Liver (tissue), 9 donors: Measurements from ENCODE around the gene SOX18. TPM values are rescaled to one million over a fixed set of nuclear protein-coding genes. Genes with fewer than 3 reads are reported as not detected.

Source experiments
- DNase-seq: peaks from one replicate; pipeline ENCODE4 v3.0.0-alpha.2; 2017; ENCODE audit warnings: low spot score
- H3K27ac ChIP-seq, 2 donors: one replicate each; pipeline ENCODE4 v1.7.0; 2013; ENCODE audit warnings: inconsistent platforms in 2 of 2, low read length in 2 of 2, control low read depth in 1 of 2, low read depth in 1 of 2, mild to moderate bottlenecking in 1 of 2
- H3K27me3 ChIP-seq, 4 donors: one replicate each; pipeline versions ENCODE4 v1.6.1 to v1.7.0; 2013; ENCODE audit warnings: low read length in 3 of 4, inconsistent platforms in 1 of 4, mild to moderate bottlenecking in 1 of 4, moderate library complexity in 1 of 4; ENCODE audit not compliant: control insufficient read depth in 4 of 4, insufficient read depth in 4 of 4
- H3K36me3 ChIP-seq, 4 donors: one replicate each; pipeline versions ENCODE4 v1.6.1 to v1.7.0; 2013; ENCODE audit warnings: low read length in 3 of 4, mild to moderate bottlenecking in 3 of 4, low read depth in 1 of 4, moderate library complexity in 1 of 4; ENCODE audit not compliant: control insufficient read depth in 4 of 4, insufficient read depth in 3 of 4
- H3K4me1 ChIP-seq, 4 donors: one replicate each; pipeline versions ENCODE4 v1.6.1 to v1.7.0; 2013; ENCODE audit warnings: low read length in 3 of 4, mild to moderate bottlenecking in 3 of 4, moderate library complexity in 1 of 4; ENCODE audit not compliant: control insufficient read depth in 4 of 4, insufficient read depth in 4 of 4
- H3K4me3 ChIP-seq, 3 donors: one replicate each; pipeline versions ENCODE4 v1.6.1 to v1.7.0; 2013; ENCODE audit warnings: low read length in 3 of 3, control low read depth in 1 of 3, low read depth in 1 of 3, mild to moderate bottlenecking in 1 of 3
- H3K9ac ChIP-seq, 2 donors: one replicate each; pipeline ENCODE4 v1.7.0; 2013; ENCODE audit warnings: low read length in 2 of 2, mild to moderate bottlenecking in 2 of 2, moderate library complexity in 2 of 2, control low read depth in 1 of 2, low read depth in 1 of 2
- H3K9me3 ChIP-seq, 4 donors: one replicate each; pipeline versions ENCODE4 v1.6.1 to v1.7.0; 2013; ENCODE audit warnings: low read length in 3 of 4; ENCODE audit not compliant: control insufficient read depth in 4 of 4
- EGR1 ChIP-seq, 2 donors: IDR thresholded peaks; 2 replicates each; pipeline ENCODE4 v1.6.1; 2016 to 2018; ENCODE audit warnings: antibody characterized with exemption in 2 of 2, low read depth in 2 of 2
- FOXA1 ChIP-seq: IDR thresholded peaks from 2 replicates; pipeline ENCODE4 v1.6.1; 2016; ENCODE audit warnings: antibody characterized with exemption
- FOXA2 ChIP-seq: IDR thresholded peaks from 2 replicates; pipeline ENCODE4 v1.6.1; 2016; ENCODE audit warnings: antibody characterized with exemption
- GABPA ChIP-seq, 2 donors: IDR thresholded peaks in 1 of 2; conservative IDR thresholded peaks in 1 of 2; 2 replicates each; pipeline ENCODE4 v1.6.1; 2016; ENCODE audit warnings: antibody characterized with exemption in 2 of 2, mild to moderate bottlenecking in 1 of 2, moderate library complexity in 1 of 2
- HNF4A ChIP-seq, 2 donors: conservative IDR thresholded peaks; 2 replicates each; pipeline ENCODE4 v1.6.1; 2016; ENCODE audit warnings: antibody characterized with exemption in 2 of 2, mild to moderate bottlenecking in 2 of 2
- HNF4G ChIP-seq: IDR thresholded peaks from 2 replicates; pipeline ENCODE4 v1.6.1; 2016; ENCODE audit warnings: antibody characterized with exemption
- JUND ChIP-seq, 2 donors: IDR thresholded peaks; 2 replicates each; pipeline ENCODE4 v1.6.1; 2016; ENCODE audit warnings: antibody characterized with exemption in 2 of 2
- NR2F2 ChIP-seq: IDR thresholded peaks from 2 replicates; pipeline ENCODE4 v1.6.1; 2016; ENCODE audit warnings: antibody characterized with exemption
- RXRA ChIP-seq, 2 donors: IDR thresholded peaks; 2 replicates each; pipeline ENCODE4 v1.6.1; 2017 to 2018; ENCODE audit warnings: antibody characterized with exemption in 2 of 2, mild to moderate bottlenecking in 1 of 2
- SP1 ChIP-seq: IDR thresholded peaks from 2 replicates; pipeline ENCODE4 v1.6.1; 2018; ENCODE audit warnings: antibody characterized with exemption, mild to moderate bottlenecking
- YY1 ChIP-seq: IDR thresholded peaks from 2 replicates; pipeline ENCODE4 v1.6.1; 2016; ENCODE audit warnings: antibody characterized with exemption, mild to moderate bottlenecking
- WGBS: extraction: QIAGEN DNeasy Blood & Tissue Kit; methylation state at CpG from one replicate; pipeline ENCODE4 v1.1.7; 2013; 5-methylcytosine and 5-hydroxymethylcytosine counted together
- polyA plus RNA-seq, 2 donors: library from polyadenylated mRNA; stranded (reverse) in 1 of 2; unstranded in 1 of 2; fragments of 200-250 nt in 1 of 2; fragments of >200 nt in 1 of 2; fragmentation: Nextera tagmentation in 1 of 2; extraction: Ambion mirVana in 1 of 2; gene quantifications; one replicate each; pipeline versions ENCODE4 v1.2.1 to v1.2.3, GENCODE V29; 2013 to 2015
- total RNA-seq, 2 donors: library from RNA; depleted of rRNA; stranded (reverse); fragments of >200 nt; gene quantifications; one replicate each; pipeline ENCODE4 v1.2.3, GENCODE V29; 2014
- TF ChIP-seq, protein P1 (sequence below): IDR thresholded peaks from 2 replicates; pipeline ENCODE4 v1.6.1; 2016; ENCODE audit warnings: antibody characterized with exemption
- TF ChIP-seq, protein P2 (sequence below): IDR thresholded peaks from 2 replicates; pipeline ENCODE4 v1.6.1; 2016; ENCODE audit warnings: antibody characterized with exemption, mild to moderate bottlenecking
- TF ChIP-seq, protein P3 (sequence below): IDR thresholded peaks from 2 replicates; pipeline ENCODE4 v1.6.1; 2016; ENCODE audit warnings: antibody characterized with exemption
- TF ChIP-seq, protein P4 (sequence below): fragments of 150-350 bp; IDR thresholded peaks from 2 replicates; pipeline ENCODE4 v1.5.1; 2017; ENCODE audit warnings: improper control_type of control experiment, low read depth, low read length; ENCODE audit not compliant: missing input control
- TF ChIP-seq, protein P5 (sequence below): IDR thresholded peaks from 2 replicates; pipeline ENCODE4 v1.6.1; 2016; ENCODE audit warnings: antibody characterized with exemption
- donor health status: healthy.
- donor health status: healthy.
- donor health status: healthy.
- donor health status: healthy.
- donor health status: healthy.

SOX18 gene
- total and polyA plus RNA-seq, 4 donors, result 1.1 to 5.8 (median 2.6) TPM

DNA sequence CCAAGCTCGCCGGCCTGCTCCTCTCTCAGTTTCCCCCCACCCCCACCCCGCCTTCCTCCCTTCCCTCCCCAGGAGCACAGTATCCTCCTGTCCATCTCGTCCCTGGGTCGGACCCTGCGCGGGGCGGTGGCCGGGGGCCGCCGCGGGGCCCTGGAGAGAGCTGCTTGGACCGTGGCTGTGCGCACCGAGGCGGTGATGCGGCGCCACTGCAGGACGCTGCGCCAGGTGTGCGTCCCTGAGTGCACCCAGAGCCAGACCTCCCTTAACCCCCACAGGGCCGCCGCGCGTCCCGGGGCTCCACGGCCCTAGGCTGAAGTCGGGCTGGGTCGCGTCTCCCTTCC, 11.2 kb downstream of the SOX18 start:
- Histone ChIP-seq H3K4me3 (peak overlapping the region in 2 of 3 donors; percentile 58 to 61), H3K36me3 (peaks cover 0 to 11% (median 5%) of the 10 kb centered on the region in 4 donors), H3K4me1 (peaks cover 7 to 26% (median 11%) of the 10 kb centered on the region in 4 donors), H3K27ac (peak overlapping the region in 1 of 2 donors; percentile 66), H3K9ac (no peak overlapping the region), H3K9me3 (no peaks in the 10 kb centered on the region), H3K27me3 (peaks cover 0 to 3% (median 2%) of the 10 kb centered on the region in 4 donors)
- DNase-seq, result no peak
- TF ChIP-seq, protein P1, sequence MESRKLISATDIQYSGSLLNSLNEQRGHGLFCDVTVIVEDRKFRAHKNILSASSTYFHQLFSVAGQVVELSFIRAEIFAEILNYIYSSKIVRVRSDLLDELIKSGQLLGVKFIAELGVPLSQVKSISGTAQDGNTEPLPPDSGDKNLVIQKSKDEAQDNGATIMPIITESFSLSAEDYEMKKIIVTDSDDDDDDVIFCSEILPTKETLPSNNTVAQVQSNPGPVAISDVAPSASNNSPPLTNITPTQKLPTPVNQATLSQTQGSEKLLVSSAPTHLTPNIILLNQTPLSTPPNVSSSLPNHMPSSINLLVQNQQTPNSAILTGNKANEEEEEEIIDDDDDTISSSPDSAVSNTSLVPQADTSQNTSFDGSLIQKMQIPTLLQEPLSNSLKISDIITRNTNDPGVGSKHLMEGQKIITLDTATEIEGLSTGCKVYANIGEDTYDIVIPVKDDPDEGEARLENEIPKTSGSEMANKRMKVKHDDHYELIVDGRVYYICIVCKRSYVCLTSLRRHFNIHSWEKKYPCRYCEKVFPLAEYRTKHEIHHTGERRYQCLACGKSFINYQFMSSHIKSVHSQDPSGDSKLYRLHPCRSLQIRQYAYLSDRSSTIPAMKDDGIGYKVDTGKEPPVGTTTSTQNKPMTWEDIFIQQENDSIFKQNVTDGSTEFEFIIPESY, result no peak
- TF ChIP-seq YY1 (no peak), EGR1 (IDR thresholded peaks at IDR 0.05; ENCODE audit: low read depth in 2 of 2) (no peak), FOXA1 (no peak), JUND (IDR thresholded peaks at IDR 0.05) (no peak), SP1 (no peak), NR2F2 (no peak), RXRA (IDR thresholded peaks at IDR 0.05) (no peak)
- TF ChIP-seq, protein P2, sequence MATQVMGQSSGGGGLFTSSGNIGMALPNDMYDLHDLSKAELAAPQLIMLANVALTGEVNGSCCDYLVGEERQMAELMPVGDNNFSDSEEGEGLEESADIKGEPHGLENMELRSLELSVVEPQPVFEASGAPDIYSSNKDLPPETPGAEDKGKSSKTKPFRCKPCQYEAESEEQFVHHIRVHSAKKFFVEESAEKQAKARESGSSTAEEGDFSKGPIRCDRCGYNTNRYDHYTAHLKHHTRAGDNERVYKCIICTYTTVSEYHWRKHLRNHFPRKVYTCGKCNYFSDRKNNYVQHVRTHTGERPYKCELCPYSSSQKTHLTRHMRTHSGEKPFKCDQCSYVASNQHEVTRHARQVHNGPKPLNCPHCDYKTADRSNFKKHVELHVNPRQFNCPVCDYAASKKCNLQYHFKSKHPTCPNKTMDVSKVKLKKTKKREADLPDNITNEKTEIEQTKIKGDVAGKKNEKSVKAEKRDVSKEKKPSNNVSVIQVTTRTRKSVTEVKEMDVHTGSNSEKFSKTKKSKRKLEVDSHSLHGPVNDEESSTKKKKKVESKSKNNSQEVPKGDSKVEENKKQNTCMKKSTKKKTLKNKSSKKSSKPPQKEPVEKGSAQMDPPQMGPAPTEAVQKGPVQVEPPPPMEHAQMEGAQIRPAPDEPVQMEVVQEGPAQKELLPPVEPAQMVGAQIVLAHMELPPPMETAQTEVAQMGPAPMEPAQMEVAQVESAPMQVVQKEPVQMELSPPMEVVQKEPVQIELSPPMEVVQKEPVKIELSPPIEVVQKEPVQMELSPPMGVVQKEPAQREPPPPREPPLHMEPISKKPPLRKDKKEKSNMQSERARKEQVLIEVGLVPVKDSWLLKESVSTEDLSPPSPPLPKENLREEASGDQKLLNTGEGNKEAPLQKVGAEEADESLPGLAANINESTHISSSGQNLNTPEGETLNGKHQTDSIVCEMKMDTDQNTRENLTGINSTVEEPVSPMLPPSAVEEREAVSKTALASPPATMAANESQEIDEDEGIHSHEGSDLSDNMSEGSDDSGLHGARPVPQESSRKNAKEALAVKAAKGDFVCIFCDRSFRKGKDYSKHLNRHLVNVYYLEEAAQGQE, result no peak
- TF ChIP-seq, protein P3, sequence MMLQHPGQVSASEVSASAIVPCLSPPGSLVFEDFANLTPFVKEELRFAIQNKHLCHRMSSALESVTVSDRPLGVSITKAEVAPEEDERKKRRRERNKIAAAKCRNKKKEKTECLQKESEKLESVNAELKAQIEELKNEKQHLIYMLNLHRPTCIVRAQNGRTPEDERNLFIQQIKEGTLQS, result no peak
- TF ChIP-seq, protein P4, sequence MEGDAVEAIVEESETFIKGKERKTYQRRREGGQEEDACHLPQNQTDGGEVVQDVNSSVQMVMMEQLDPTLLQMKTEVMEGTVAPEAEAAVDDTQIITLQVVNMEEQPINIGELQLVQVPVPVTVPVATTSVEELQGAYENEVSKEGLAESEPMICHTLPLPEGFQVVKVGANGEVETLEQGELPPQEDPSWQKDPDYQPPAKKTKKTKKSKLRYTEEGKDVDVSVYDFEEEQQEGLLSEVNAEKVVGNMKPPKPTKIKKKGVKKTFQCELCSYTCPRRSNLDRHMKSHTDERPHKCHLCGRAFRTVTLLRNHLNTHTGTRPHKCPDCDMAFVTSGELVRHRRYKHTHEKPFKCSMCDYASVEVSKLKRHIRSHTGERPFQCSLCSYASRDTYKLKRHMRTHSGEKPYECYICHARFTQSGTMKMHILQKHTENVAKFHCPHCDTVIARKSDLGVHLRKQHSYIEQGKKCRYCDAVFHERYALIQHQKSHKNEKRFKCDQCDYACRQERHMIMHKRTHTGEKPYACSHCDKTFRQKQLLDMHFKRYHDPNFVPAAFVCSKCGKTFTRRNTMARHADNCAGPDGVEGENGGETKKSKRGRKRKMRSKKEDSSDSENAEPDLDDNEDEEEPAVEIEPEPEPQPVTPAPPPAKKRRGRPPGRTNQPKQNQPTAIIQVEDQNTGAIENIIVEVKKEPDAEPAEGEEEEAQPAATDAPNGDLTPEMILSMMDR, result no peak
- 2% methylated on average over 30 of the region's 30 CpGs for WGBS

DNA sequence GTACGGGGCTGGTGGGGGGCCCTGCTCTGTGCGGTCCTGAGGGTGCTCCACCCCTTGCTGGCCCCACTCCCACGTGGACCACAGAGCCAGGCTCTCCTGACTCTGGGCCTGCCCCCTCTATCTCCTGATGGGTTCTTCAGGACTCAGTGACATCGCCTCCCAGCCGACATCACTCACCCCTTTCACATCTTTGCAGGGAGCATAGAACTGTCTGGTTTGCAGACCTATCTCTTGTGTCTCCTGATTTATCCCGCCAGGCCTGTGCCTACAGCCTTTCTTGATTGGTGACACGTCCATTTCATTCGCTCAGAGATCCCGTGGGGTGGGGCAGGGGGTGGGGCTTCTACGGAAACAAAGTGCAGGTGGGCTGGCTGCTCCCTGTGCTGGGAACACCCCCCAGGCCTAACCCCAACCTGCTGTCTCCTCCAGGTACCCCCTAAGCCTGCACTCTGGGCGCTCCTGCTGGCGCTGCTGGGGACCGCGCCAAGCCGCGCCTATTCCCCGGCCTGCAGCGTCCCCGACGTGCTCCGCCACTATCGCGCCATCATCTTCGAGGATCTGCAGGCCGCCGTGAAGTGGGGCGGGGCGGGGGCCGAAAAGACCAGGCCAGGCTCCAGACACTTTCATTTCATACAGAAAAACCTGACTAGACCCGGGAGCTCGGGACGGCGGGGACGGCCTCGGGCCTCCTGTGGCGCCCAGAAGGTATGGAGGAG, 11.8 kb downstream of the SOX18 start:
- TF ChIP-seq, protein P3, result no peak
- TF ChIP-seq, protein P2, result no peak
- TF ChIP-seq YY1 (no peak), SP1 (no peak), GABPA (IDR thresholded peaks at IDR 0.05 in 1 of 2, conservative IDR thresholded peaks at IDR 0.05 in 1 of 2) (no peak), JUND (IDR thresholded peaks at IDR 0.05) (no peak), FOXA1 (no peak), FOXA2 (no peak), HNF4A (conservative IDR thresholded peaks at IDR 0.05) (no peak), HNF4G (no peak), NR2F2 (no peak)
- TF ChIP-seq, protein P5, sequence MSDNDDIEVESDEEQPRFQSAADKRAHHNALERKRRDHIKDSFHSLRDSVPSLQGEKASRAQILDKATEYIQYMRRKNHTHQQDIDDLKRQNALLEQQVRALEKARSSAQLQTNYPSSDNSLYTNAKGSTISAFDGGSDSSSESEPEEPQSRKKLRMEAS, result no peak
- TF ChIP-seq, protein P1, result no peak
- Histone ChIP-seq H3K27ac (no peak overlapping the region), H3K9ac (no peak overlapping the region), H3K9me3 (no peaks in the 10 kb centered on the region), H3K27me3 (peaks cover 0 to 3% (median 2%) of the 10 kb centered on the region in 4 donors), H3K36me3 (peaks cover 0 to 15% (median 6%) of the 10 kb centered on the region in 4 donors), H3K4me3 (peak overlapping the region in 1 of 3 donors; percentile 61), H3K4me1 (peaks cover 7 to 26% (median 11%) of the 10 kb centered on the region in 4 donors)
- DNase-seq, result no peak
- 14% methylated on average over 36 of the region's 36 CpGs for WGBS
